Stimulated activated CD8-positive, alpha-beta memory T cell treated with anti-CD3 and anti-CD28 coated beads, Interleukin-12 subunit alpha, Interleukin-12 subunit beta, amount 100 ng/mL, for 4 hours (primary cell): ENCODE measurements around the gene UBE2J2.
"Not testable (repeated sequence)": the region's sequence is repeated elsewhere in the genome, so short reads cannot be mapped to it uniquely, and the experiment has no call there.

Experiments
- DNase-seq: peaks from one replicate; pipeline ENCODE4 v3.0.0-alpha.2; 2020; ENCODE audit warnings: low read depth

Gene UBE2J2

GRCh38 chr1:1255611-1256010, 18.0 kb downstream of the UBE2J2 start:
- no peak for DNase-seq

- no peak for DNase-seq
Measured at GRCh38 chr1:1255078-1255477, 18.6 kb downstream of the UBE2J2 start.

- no peak for DNase-seq
Measured at GRCh38 chr1:1254667-1254998, 19.0 kb downstream of the UBE2J2 start.

GRCh38 chr1:1253972-1254666, 19.5 kb downstream of the UBE2J2 start:
- no peak for DNase-seq

GRCh38 chr1:1253314-1253713, 20.3 kb downstream of the UBE2J2 start:
- no peak for DNase-seq

- peak; percentile 66 for DNase-seq
Measured at GRCh38 chr1:1250786-1251284, 22.8 kb downstream of the UBE2J2 start.

- DNase-seq: not testable (repeated sequence)
Measured at GRCh38 chr1:1248009-1248913, 25.4 kb downstream of the UBE2J2 start.

- no peak for DNase-seq
Measured at GRCh38 chr1:1247341-1247913, 26.2 kb downstream of the UBE2J2 start.

GRCh38 chr1:1246577-1247340, 26.9 kb downstream of the UBE2J2 start, which contains the start of gene C1QTNF12:
TSS of gene C1QTNF12 (minus strand) at chr1:1246722. CDS start at chr1:1246690, 32 bp downstream.
- DNase-seq: no peak

GRCh38 chr1:1245817-1246576, 27.7 kb downstream of the UBE2J2 start:
- no peak for DNase-seq

GRCh38 chr1:1245178-1245816, 28.4 kb downstream of the UBE2J2 start:
- no peak for DNase-seq

- DNase-seq: no peak
Measured at GRCh38 chr1:1244192-1244811, 29.4 kb downstream of the UBE2J2 start.

- DNase-seq: no peak
Measured at GRCh38 chr1:1243807-1244191, 29.9 kb downstream of the UBE2J2 start.

- DNase-seq: no peak
Measured at GRCh38 chr1:1243266-1243660, 30.4 kb downstream of the UBE2J2 start.

- no peak for DNase-seq
Measured at GRCh38 chr1:1242461-1243265, 31.0 kb downstream of the UBE2J2 start.

GRCh38 chr1:1241588-1242219, 31.9 kb downstream of the UBE2J2 start:
- no peak for DNase-seq

GRCh38 chr1:1240822-1241587, 32.6 kb downstream of the UBE2J2 start:
- no peak for DNase-seq

GRCh38 chr1:1240348-1240732, 33.3 kb downstream of the UBE2J2 start:
- no peak for DNase-seq
